Naive thymus-derived CD4-positive, alpha-beta T cell (primary cell): ENCODE results near the gene JAK1. TPM values are rescaled to one million over a fixed set of nuclear protein-coding genes. Genes with fewer than 3 reads are reported as not detected.

Source experiments
- ATAC-seq: fragments of 150-1000 bp; cut with Tn5 transposase; 2 replicates; pipeline ENCODE4 v1.10.0; 2021; ENCODE audit warnings: mild to moderate bottlenecking, moderate library complexity
- CTCF ChIA-PET: fragments of 350-600 bp; sonication (Branson Sonifier 250); formaldehyde crosslinking; loops from one replicate; lab custom pipeline; 2021; ENCODE audit warnings: antibody characterized with exemption; lab: Charles Lee
- POLR2A ChIA-PET: fragments of 350-600 bp; sonication (Branson Sonifier 250); formaldehyde crosslinking; loops from one replicate; lab custom pipeline; 2021; ENCODE audit warnings: antibody characterized with exemption, inconsistent platforms; lab: Charles Lee
- DNase-seq, 9 donors: peaks; one replicate each; pipeline versions ENCODE4 v3.0.0 to v3.0.0-alpha.2; 2020 to 2022; ENCODE audit warnings: mixed read lengths in 1 of 9
- H3K27ac ChIP-seq: one replicate; pipeline ENCODE4 v1.7.0; 2013; ENCODE audit warnings: mild to moderate bottlenecking, low read depth, low read length, moderate library complexity
- H3K27me3 ChIP-seq, 2 donors: one replicate each; pipeline ENCODE4 v1.7.0; 2013; ENCODE audit warnings: low read length in 2 of 2, mild to moderate bottlenecking in 2 of 2, moderate library complexity in 2 of 2; ENCODE audit not compliant: control insufficient read depth in 2 of 2, insufficient read depth in 2 of 2
- H3K36me3 ChIP-seq, 3 experiments: 1 replicate in 2 of 3; 2 replicates in 1 of 3; pipeline ENCODE4 v1.7.0; 2013; ENCODE audit warnings: low read length in 3 of 3, mild to moderate bottlenecking in 3 of 3, moderate library complexity in 1 of 3; ENCODE audit not compliant: insufficient read depth in 3 of 3, control insufficient read depth in 2 of 3
- H3K4me1 ChIP-seq, 2 donors: one replicate each; pipeline ENCODE4 v1.7.0; 2013; ENCODE audit warnings: low read length in 2 of 2, mild to moderate bottlenecking in 2 of 2, moderate library complexity in 1 of 2; ENCODE audit not compliant: control insufficient read depth in 2 of 2, insufficient read depth in 2 of 2
- H3K4me3 ChIP-seq: 2 replicates; pipeline ENCODE4 v1.7.0; 2013; ENCODE audit warnings: mild to moderate bottlenecking, low read length
- H3K9me3 ChIP-seq, 3 experiments: 1 replicate in 2 of 3; 2 replicates in 1 of 3; pipeline ENCODE4 v1.7.0; 2013; ENCODE audit warnings: low read length in 3 of 3; ENCODE audit not compliant: control insufficient read depth in 2 of 3
- H3K27ac Mint-ChIP-seq, 9 donors: one replicate each; pipeline ENCODE4 v1.8.0; 2020 to 2022; ENCODE audit warnings: mixed read lengths in 9 of 9, mild to moderate bottlenecking in 8 of 9, moderate library complexity in 5 of 9, inconsistent platforms in 2 of 9
- H3K27me3 Mint-ChIP-seq, 5 donors: one replicate each; pipeline ENCODE4 v1.8.0; 2021 to 2022; ENCODE audit warnings: mixed read lengths in 5 of 5, mild to moderate bottlenecking in 1 of 5
- H3K36me3 Mint-ChIP-seq, 5 donors: one replicate each; pipeline ENCODE4 v1.8.0; 2020 to 2022; ENCODE audit warnings: mixed read lengths in 5 of 5, mild to moderate bottlenecking in 3 of 5, inconsistent platforms in 1 of 5
- H3K4me1 Mint-ChIP-seq, 7 donors: one replicate each; pipeline ENCODE4 v1.8.0; 2020 to 2022; ENCODE audit warnings: mixed read lengths in 7 of 7, mild to moderate bottlenecking in 3 of 7, inconsistent platforms in 1 of 7
- H3K4me3 Mint-ChIP-seq, 10 donors: one replicate each; pipeline ENCODE4 v1.8.0; 2020 to 2022; ENCODE audit warnings: mild to moderate bottlenecking in 10 of 10, mixed read lengths in 10 of 10, moderate library complexity in 6 of 10, inconsistent platforms in 2 of 10
- H3K9me3 Mint-ChIP-seq, 11 donors: one replicate each; pipeline ENCODE4 v1.8.0; 2020 to 2022; ENCODE audit warnings: mixed read lengths in 11 of 11, mild to moderate bottlenecking in 4 of 11, inconsistent platforms in 1 of 11, moderate library complexity in 1 of 11
- intact Hi-C, 2 donors: fragments of 100-400 bp; cut with micrococcal nuclease; formaldehyde crosslinking; loops; one replicate each; pipeline ENCODE4 v1.15.1; 2023
- polyA plus RNA-seq, 2 donors: library from polyadenylated mRNA; unstranded; fragments of 300-500 nt; fragmentation: Illumina TruSeq; gene quantifications; one replicate each; pipeline ENCODE4 v1.2.3, GENCODE V29; 2021
- total RNA-seq, 6 experiments: library from RNA in 5 of 6; stranded (reverse) in 5 of 6; gene quantifications; 1 replicate in 5 of 6; 2 replicates in 1 of 6; pipeline ENCODE4 v1.2.3 and lab custom pipeline; 2021 to 2026

JAK1 gene
- total and polyA plus RNA-seq, 7 experiments from 2014 or later, result 197 to 365 (median 265) TPM

- Mint-ChIP-seq H3K27ac (peak overlapping the region in 2 of 9 donors; percentile 9 to 12), H3K36me3 (peaks cover 0 to 8% (median 4%) of the 10 kb centered on the region in 5 donors), H3K4me1 (peaks cover 0 to 25% (median 14%) of the 10 kb centered on the region in 7 donors), H3K9me3 (peaks cover 0 to 4% (median 0%) of the 10 kb centered on the region in 11 donors), H3K27me3 (peaks cover 0 to 9% (median 0%) of the 10 kb centered on the region in 5 donors), H3K4me3 (no peak overlapping the region)
- no peaks in the 10 kb centered on the region for H3K27me3 ChIP-seq
- no peaks in the 10 kb centered on the region for H3K9me3 ChIP-seq
- ATAC-seq (no peak), DNase-seq (no peak)
- no peaks in the 10 kb centered on the region for H3K4me1 ChIP-seq
- no peak overlapping the region for H3K27ac ChIP-seq
- no peak overlapping the region for H3K4me3 ChIP-seq
- ChIA-PET CTCF (no interaction called here), POLR2A (no interaction called here)
- H3K36me3 ChIP-seq, result no peaks in the 10 kb centered on the region
- intact Hi-C loops, result no loop called here
Observed at GRCh38 chr1:64983110-64983509, 16.8 kb upstream of the JAK1 start.

GRCh38 chr1:64981601-64982533 is 15.5 kb upstream of the JAK1 start:
- Mint-ChIP-seq H3K36me3 (peaks cover 0 to 8% (median 4%) of the 10 kb centered on the region in 5 donors), H3K4me1 (peaks cover 0 to 25% (median 14%) of the 10 kb centered on the region in 7 donors), H3K4me3 (no peak overlapping the region), H3K9me3 (peaks cover 0 to 4% (median 0%) of the 10 kb centered on the region in 11 donors), H3K27ac (peak overlapping the region in 1 of 9 donors; percentile 23), H3K27me3 (peaks cover 0 to 9% (median 0%) of the 10 kb centered on the region in 5 donors)
- no peak overlapping the region for H3K27ac ChIP-seq
- DNase-seq (no peak), ATAC-seq (no peak)
- POLR2A ChIA-PET, result interaction anchor here (0.9 kb wide), 1 partner anchor 26 kb away, joined by 3 read pairs; no protein-coding TSS in a partner anchor
- no peaks in the 10 kb centered on the region for H3K9me3 ChIP-seq
- H3K27me3 ChIP-seq, result no peaks in the 10 kb centered on the region
- no peaks in the 10 kb centered on the region for H3K4me1 ChIP-seq
- CTCF ChIA-PET, result interaction anchor here (0.6 kb wide), 1 partner anchor 159 kb away, joined by 3 read pairs; no protein-coding TSS in a partner anchor
- H3K36me3 ChIP-seq, result no peaks in the 10 kb centered on the region
- no peak overlapping the region for H3K4me3 ChIP-seq
- intact Hi-C loops, result no loop called here

GRCh38 chr1:64980745-64981600 is 14.6 kb upstream of the JAK1 start:
- ATAC-seq, result no peak
- H3K27me3 Mint-ChIP-seq, result peaks cover 0 to 9% (median 0%) of the 10 kb centered on the region in 5 donors

DNA sequence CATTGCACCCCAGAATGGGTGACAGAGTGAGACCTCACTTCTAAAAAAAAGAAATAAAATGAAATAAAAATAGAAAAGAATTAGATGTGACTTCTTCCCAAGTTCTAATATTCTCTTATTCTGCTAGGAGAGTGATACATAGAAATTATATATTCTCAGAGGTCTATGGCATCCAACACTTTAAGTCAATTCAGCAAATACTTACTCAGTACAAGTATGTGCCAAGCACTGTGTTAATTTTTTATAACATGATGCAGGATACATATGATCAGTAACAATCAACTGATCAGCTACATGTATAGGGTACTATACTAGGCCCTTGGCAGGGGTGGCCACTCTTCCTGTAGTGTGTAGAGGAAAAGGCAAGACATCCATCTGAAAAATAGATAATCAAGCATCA is 13.0 kb upstream of the JAK1 start:
- peaks cover 0 to 9% (median 0%) of the 10 kb centered on the region in 5 donors for H3K27me3 Mint-ChIP-seq
- H3K4me3 Mint-ChIP-seq, result no peak overlapping the region
- CTCF ChIA-PET, result no interaction called here
- H3K4me1 Mint-ChIP-seq, result peaks cover 2 to 27% (median 12%) of the 10 kb centered on the region in 7 donors
- H3K4me3 ChIP-seq, result no peak overlapping the region
- ATAC-seq, result no peak
- DNase-seq, result no peak
- intact Hi-C loops, result no loop called here
- H3K27ac ChIP-seq, result no peak overlapping the region
- POLR2A ChIA-PET, result no interaction called here
- H3K36me3 Mint-ChIP-seq, result peaks cover 0 to 9% (median 4%) of the 10 kb centered on the region in 5 donors
- no peak overlapping the region for H3K27ac Mint-ChIP-seq
- no peaks in the 10 kb centered on the region for H3K4me1 ChIP-seq
- no peaks in the 10 kb centered on the region for H3K27me3 ChIP-seq
- H3K9me3 Mint-ChIP-seq, result peaks cover 0 to 4% (median 0%) of the 10 kb centered on the region in 11 donors
- no peaks in the 10 kb centered on the region for H3K9me3 ChIP-seq
- no peaks in the 10 kb centered on the region for H3K36me3 ChIP-seq

More at GRCh38 chr1:64980745-64981600, 14.6 kb upstream of the JAK1 start:
- ChIA-PET CTCF (no interaction called here), POLR2A (no interaction called here)
- peak overlapping the region in 1 of 9 donors; percentile 17 for H3K27ac Mint-ChIP-seq
- Histone ChIP-seq H3K27me3 (no peaks in the 10 kb centered on the region), H3K4me1 (no peaks in the 10 kb centered on the region), H3K36me3 (no peaks in the 10 kb centered on the region), H3K9me3 (no peaks in the 10 kb centered on the region), H3K27ac (no peak overlapping the region), H3K4me3 (no peak overlapping the region)
- peaks cover 0 to 25% (median 14%) of the 10 kb centered on the region in 7 donors for H3K4me1 Mint-ChIP-seq
- H3K9me3 Mint-ChIP-seq, result peaks cover 0 to 4% (median 0%) of the 10 kb centered on the region in 11 donors
- intact Hi-C loops, result no loop called here
- peaks cover 0 to 9% (median 4%) of the 10 kb centered on the region in 5 donors for H3K36me3 Mint-ChIP-seq
- no peak for DNase-seq
- H3K4me3 Mint-ChIP-seq, result peak overlapping the region in 1 of 10 donors; percentile 45

GRCh38 chr1:64976361-64976760 is 10.0 kb upstream of the JAK1 start:
- ATAC-seq (no peak), DNase-seq (no peak)
- CTCF ChIA-PET, result no interaction called here
- POLR2A ChIA-PET, result interaction anchor here (0.6 to 1.8 kb wide), 4 partner anchors 10 to 32 kb away, joined by 3 to 6 read pairs (median 4); no protein-coding TSS in a partner anchor
- H3K4me1 ChIP-seq, result no peaks in the 10 kb centered on the region
- no peak overlapping the region for H3K27ac ChIP-seq
- H3K36me3 Mint-ChIP-seq, result peaks cover 0 to 9% (median 0%) of the 10 kb centered on the region in 5 donors
- H3K36me3 ChIP-seq, result no peaks in the 10 kb centered on the region
- H3K4me3 Mint-ChIP-seq, result no peak overlapping the region
- H3K4me1 Mint-ChIP-seq, result peaks cover 4 to 18% (median 13%) of the 10 kb centered on the region in 7 donors
- H3K27me3 Mint-ChIP-seq, result peaks cover 0 to 4% (median 0%) of the 10 kb centered on the region in 5 donors
- no peaks in the 10 kb centered on the region for H3K27me3 ChIP-seq
- no peaks in the 10 kb centered on the region for H3K9me3 ChIP-seq
- peaks cover 0 to 4% (median 0%) of the 10 kb centered on the region in 11 donors for H3K9me3 Mint-ChIP-seq
- H3K4me3 ChIP-seq, result no peak overlapping the region
- H3K27ac Mint-ChIP-seq, result no peak overlapping the region
- intact Hi-C loops, result no loop called here

DNA sequence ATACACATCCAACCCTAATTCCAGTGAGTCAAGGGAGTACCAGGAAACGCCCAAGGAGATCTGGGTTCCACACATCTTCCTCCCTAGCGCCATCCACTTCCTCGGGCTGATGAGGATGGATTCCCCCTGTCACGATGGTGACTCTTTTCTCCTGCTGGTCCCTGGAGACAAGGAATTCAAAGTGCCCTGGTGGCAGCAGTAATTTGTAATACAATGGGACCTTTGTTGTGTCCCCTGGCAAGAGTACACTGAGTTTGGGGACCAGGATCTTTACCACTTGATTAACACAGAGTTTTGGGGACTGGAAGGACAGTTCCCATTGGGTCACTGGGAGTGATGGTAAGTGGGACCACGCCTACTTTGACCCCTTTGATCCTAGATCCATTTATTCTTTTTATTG is 9.4 kb upstream of the JAK1 start:
- Histone ChIP-seq H3K4me3 (no peak overlapping the region), H3K27ac (no peak overlapping the region), H3K9me3 (no peaks in the 10 kb centered on the region), H3K36me3 (no peaks in the 10 kb centered on the region), H3K27me3 (no peaks in the 10 kb centered on the region), H3K4me1 (no peaks in the 10 kb centered on the region)
- Mint-ChIP-seq H3K4me1 (peaks cover 3 to 12% (median 7%) of the 10 kb centered on the region in 7 donors), H3K4me3 (no peak overlapping the region), H3K27me3 (peaks cover 0 to 4% (median 0%) of the 10 kb centered on the region in 5 donors), H3K9me3 (peaks cover 0 to 2% (median 0%) of the 10 kb centered on the region in 11 donors), H3K36me3 (peaks cover 0 to 8% (median 0%) of the 10 kb centered on the region in 5 donors), H3K27ac (no peak overlapping the region)
- ChIA-PET POLR2A (interaction anchor here (0.6 to 1.8 kb wide), 3 partner anchors 9 to 33 kb away, joined by 3 to 6 read pairs (median 3); no protein-coding TSS in a partner anchor), CTCF (no interaction called here)
- DNase-seq (no peak), ATAC-seq (no peak)
- intact Hi-C loops, result no loop called here
